SK-N-MC (cell line): ENCODE measurements around the gene LYRM4.

Experiments used
- EZH2 ChIP-seq: fragments of 200-600 bp; sonication (generic); IDR thresholded peaks from one replicate; pipeline ENCODE4 v1.6.1; 2017; ENCODE audit warnings: antibody characterized with exemption
- FOXP2 ChIP-seq: optimal IDR thresholded peaks from 2 replicates; pipeline ENCODE3; 2011; ENCODE audit warnings: mild to moderate bottlenecking, moderate library complexity; ENCODE audit not compliant: insufficient read depth; ENCODE audit errors: extremely low read length, control extremely low read depth
- POLR2AphosphoS5 ChIP-seq: IDR thresholded peaks from 2 replicates; pipeline ENCODE4 v1.6.1; 2012; ENCODE audit warnings: mild to moderate bottlenecking, low read depth, low read length, borderline replicate concordance

GRCh38 chr6:5211492-5211891, 49.3 kb downstream of the LYRM4 start:
- TF ChIP-seq FOXP2, result no peak
- no peak for TF ChIP-seq POLR2AphosphoS5
- TF ChIP-seq EZH2, result no peak
